Fibroblast of villous mesenchyme (primary cell): ENCODE data around the gene SCP2D1. TPM values are rescaled to one million over a fixed set of nuclear protein-coding genes. Genes with fewer than 3 reads are reported as not detected.

ENCODE experiments used
- DNase-seq: peaks from one replicate; pipeline ENCODE4 v3.0.0-alpha.2; 2010; ENCODE audit warnings: low read depth
- H3K4me3 ChIP-seq: 2 replicates; pipeline ENCODE4 v1.5.1; 2011; ENCODE audit warnings: low read depth, mild to moderate bottlenecking, low read length
- CTCF ChIP-seq: IDR thresholded peaks from 2 replicates; pipeline ENCODE4 v1.5.1; 2012; ENCODE audit warnings: low read depth, mild to moderate bottlenecking, low read length; ENCODE audit not compliant: insufficient read depth
- total RNA-seq: library from RNA; depleted of rRNA; stranded (reverse); fragments of >200 nt; gene quantifications from 2 replicates; pipeline ENCODE4 v1.2.3, GENCODE V29; 2012

Gene SCP2D1
- total RNA-seq, 1 donor: not detected

- no peak for DNase-seq
These were observed 44.1 kb downstream of the SCP2D1 start for GRCh38 chr20:18857640-18858039.

GRCh38 chr20:18858816-18859215, 45.2 kb downstream of the SCP2D1 start:
- TF ChIP-seq CTCF: no peak
- H3K4me3 ChIP-seq: no peak overlapping the region
- no peak for DNase-seq

More at GRCh38 chr20:18857640-18858039, 44.1 kb downstream of the SCP2D1 start:
- H3K4me3 ChIP-seq: no peak overlapping the region
- TF ChIP-seq CTCF: no peak

Other genes starting within 250 kb of the SCP2D1 start
- gene SMIM26, start 246.4 kb upstream of the SCP2D1 start, total RNA-seq: 44.0 and 57.3 TPM in 2 replicates
- 47.1 and 70.5 TPM in 2 replicates for gene DTD1, start 225.7 kb upstream of the SCP2D1 start, total RNA-seq